K562 (cell line): Measurements from ENCODE around the gene ENDOV. TPM values are rescaled to one million over a fixed set of nuclear protein-coding genes. Genes with fewer than 3 reads are reported as not detected.

Experiments
- ATAC-seq: fragments of 200-7000 bp; cut with Tn5 transposase; 3 replicates; pipeline ENCODE4 v1.9.1; 2020; ENCODE audit warnings: moderate library complexity
- BruUV-seq: library from RNA; stranded (reverse); fragments of 400-500 nt; replicated peaks from 2 replicates; lab custom pipeline; 2021; lab: Mats Ljungman, UMichigan
- CTCF ChIA-PET: fragments of 300-600 bp; formaldehyde crosslinking; extraction: SDS; loops from one replicate; lab custom pipeline; 2021; ENCODE audit warnings: low intra/inter-chr PET ratio; lab: Yijun Ruan, JAX
- POLR2A ChIA-PET: fragments of 300-600, 350-650 bp; sonication (Branson Sonifier 250); formaldehyde crosslinking; extraction: SDS; loops from one replicate; lab custom pipeline; 2021; ENCODE audit warnings: antibody characterized with exemption, inconsistent platforms; lab: Yijun Ruan, JAX
- DNase-seq, 4 experiments: peaks; one replicate each; pipeline versions ENCODE4 v3.0.0 to v3.0.0-alpha.2; 2011 to 2018; ENCODE audit warnings: low spot score in 3 of 4, mixed read lengths in 3 of 4; ENCODE audit errors: extremely low read depth in 1 of 4
- FAIRE-seq: peaks from 2 replicates; lab custom pipeline; 2011; peaks lifted over from hg19 to GRCh38; lab: Jason Lieb, UNC
- H2AFZ ChIP-seq: 2 replicates; pipeline ENCODE4 v1.6.0; 2011; ENCODE audit warnings: low read depth, low read length, control low read depth, inconsistent platforms
- H3K27ac ChIP-seq: fragments of 200-600 bp; 3 replicates; pipeline ENCODE4 v1.8.0; 2011; ENCODE audit warnings: low read depth, mild to moderate bottlenecking, control low read depth, inconsistent platforms, low read length, moderate library complexity, mixed read lengths; ENCODE audit errors: extremely low read depth
- H3K27me3 ChIP-seq, 2 experiments: fragments of 300-600 bp in 1 of 2; 2 replicates in 1 of 2; 3 replicates in 1 of 2; pipeline versions ENCODE4 v1.6.0 to v1.8.0; 2011; ENCODE audit warnings: inconsistent platforms in 2 of 2, low read length in 2 of 2, mild to moderate bottlenecking in 1 of 2, mixed read lengths in 1 of 2, moderate library complexity in 1 of 2; ENCODE audit not compliant: control insufficient read depth in 2 of 2, insufficient read depth in 2 of 2
- H3K36me3 ChIP-seq: fragments of 300-600 bp; 3 replicates; pipeline ENCODE4 v1.8.0; 2011; ENCODE audit warnings: mild to moderate bottlenecking, low read length, inconsistent platforms; ENCODE audit not compliant: control insufficient read depth, insufficient read depth
- H3K4me1 ChIP-seq, 2 experiments: fragments of 200-600 bp in 1 of 2; replicated peaks in 1 of 2; 2 replicates in 1 of 2; 3 replicates in 1 of 2; pipeline versions ENCODE4 v1.5.1 to v1.8.0; 2011; ENCODE audit warnings: inconsistent platforms in 2 of 2, low read length in 2 of 2, mild to moderate bottlenecking in 1 of 2, mixed read lengths in 1 of 2, moderate library complexity in 1 of 2; ENCODE audit not compliant: control insufficient read depth in 2 of 2, insufficient read depth in 2 of 2
- H3K4me2 ChIP-seq: 2 replicates; pipeline ENCODE4 v1.6.1; 2011; ENCODE audit warnings: low read length, control low read depth, inconsistent platforms, mixed read lengths; ENCODE audit not compliant: insufficient read depth
- H3K4me3 ChIP-seq: fragments of 200-600 bp; sonication (generic), shearing (Covaris generic); 2 replicates; pipeline ENCODE4 v1.5.1; 2016; ENCODE audit warnings: control low read depth, inconsistent platforms
- H3K79me2 ChIP-seq: fragments of 200-600 bp; 3 replicates; pipeline ENCODE4 v1.8.0; 2011; ENCODE audit warnings: low read length, inconsistent platforms; ENCODE audit not compliant: control insufficient read depth, insufficient read depth
- H3K9ac ChIP-seq, 2 experiments: 2 replicates each; pipeline versions ENCODE4 v1.6.0 to v1.6.1; 2011; ENCODE audit warnings: low read depth in 2 of 2, low read length in 2 of 2, control low read depth in 1 of 2, inconsistent platforms in 1 of 2, mild to moderate bottlenecking in 1 of 2, mixed read lengths in 1 of 2; ENCODE audit not compliant: insufficient read depth in 1 of 2
- H3K9me1 ChIP-seq: one replicate; pipeline ENCODE4 v1.6.0; 2011; ENCODE audit warnings: inconsistent platforms, mild to moderate bottlenecking, low read length, moderate library complexity; ENCODE audit not compliant: control insufficient read depth, insufficient read depth
- H3K9me3 ChIP-seq: replicated peaks from 2 replicates; pipeline ENCODE4 v1.5.1; 2011; ENCODE audit warnings: low read depth, low read length, inconsistent platforms; ENCODE audit not compliant: control insufficient read depth, insufficient read depth
- H4K20me1 ChIP-seq: replicated peaks from 2 replicates; pipeline ENCODE4 v1.6.1; 2011; ENCODE audit warnings: low read length, inconsistent platforms, mixed read lengths; ENCODE audit not compliant: control insufficient read depth, insufficient read depth
- EHMT2 ChIP-seq: fragments of 450-650 bp; IDR thresholded peaks from 2 replicates; pipeline ENCODE4 v1.6.1; 2018; ENCODE audit warnings: antibody characterized with exemption
- KDM2B ChIP-seq: fragments of 250-450 bp; sonication (Bioruptor Pico); IDR thresholded peaks from 2 replicates; pipeline ENCODE4 v1.8.0; 2021; ENCODE audit warnings: mild to moderate bottlenecking, moderate library complexity
- MIER1 ChIP-seq: fragments of 450-650 bp; IDR thresholded peaks from 2 replicates; pipeline ENCODE4 v1.6.1; 2016; ENCODE audit warnings: antibody characterized with exemption, mild to moderate bottlenecking, low read depth
- MYC ChIP-seq, 2 experiments: fragments of 250-450 bp in 1 of 2; sonication (Bioruptor Pico) in 1 of 2; IDR thresholded peaks; 2 replicates each; pipeline versions ENCODE4 v1.5.1 to v1.6.1; 2012 to 2021; ENCODE audit warnings: low read depth in 2 of 2, borderline replicate concordance in 1 of 2, improper control_type of control experiment in 1 of 2, low read length in 1 of 2, mild to moderate bottlenecking in 1 of 2, moderate library complexity in 1 of 2
- REST ChIP-seq, 2 experiments: fragments of 450-650 bp; formaldehyde crosslinking in 1 of 2; IDR thresholded peaks; 2 replicates each; pipeline versions ENCODE4 v1.4.0 to v1.6.1; 2014 to 2020; ENCODE audit warnings: mild to moderate bottlenecking in 2 of 2, borderline replicate concordance in 1 of 2, low read depth in 1 of 2
- ZBTB7A ChIP-seq: IDR thresholded peaks from 2 replicates; pipeline ENCODE4 v1.6.1; 2011; ENCODE audit warnings: low read depth, mild to moderate bottlenecking, low read length, moderate library complexity, borderline replicate concordance; ENCODE audit not compliant: control insufficient read depth
- ZNF165 ChIP-seq: fragments of 250-450 bp; sonication (Bioruptor Pico); IDR thresholded peaks from 2 replicates; pipeline ENCODE4 v1.4.0; 2020; ENCODE audit warnings: borderline replicate concordance
- WGBS: fragments of 100-300 bp; shearing (Covaris generic); methylation state at CpG from one replicate; pipeline ENCODE4 v1.1.6; 2016; ENCODE audit warnings: low coverage, mixed read lengths; ENCODE audit not compliant: insufficient coverage; ENCODE audit errors: missing lambda C conversion rate; 5-methylcytosine and 5-hydroxymethylcytosine counted together
- in situ Hi-C: fragments of 300-500 bp; cut with MboI; formaldehyde crosslinking; loops from 4 replicates; pipeline ENCODE4 v1.15.0; 2018; ENCODE audit warnings: inconsistent platforms, mixed read lengths
- intact Hi-C: fragments of 100-400 bp; cut with micrococcal nuclease; formaldehyde crosslinking; loops from 2 replicates; pipeline ENCODE4 v1.14.2; 2022
- polyA plus RNA-seq, 8 experiments: library from polyadenylated mRNA; depleted of rRNA in 4 of 8; stranded (reverse) in 5 of 8; unstranded in 3 of 8; fragments of >200 nt; fragmentation: Nextera tagmentation in 2 of 8; fragmentation: Illumina TruSeq in 1 of 8; extraction: Ambion mirVana in 2 of 8; extraction: Trizol in 1 of 8; gene quantifications; 2 replicates each; pipeline versions ENCODE4 v1.2.1 to v1.2.3, GENCODE V29; 2011 to 2014; ENCODE audit warnings: inconsistent platforms in 1 of 8, missing spikeins in 1 of 8
- total RNA-seq, 7 experiments: library from RNA; depleted of rRNA in 6 of 7; stranded (reverse); fragments of >200 nt in 6 of 7; fragmentation: Illumina TruSeq in 2 of 7; extraction: Trizol in 2 of 7; gene quantifications; 2 replicates each; pipeline versions ENCODE4 v1.2.1 to v1.2.3, GENCODE V29; 2011 to 2021; ENCODE audit warnings: low replicate concordance in 1 of 7

ENDOV gene
- total and polyA plus RNA-seq, 9 of the 15 experiments (the other 6 are each of a cell fraction or from before 2014, with no cell fraction given): 1.2 to 8.2 (median 3.7) TPM

- H3K9me1 ChIP-seq: no peaks in the 10 kb centered on the region
- intact Hi-C loops: no loop called here
- H3K4me2 ChIP-seq: no peak overlapping the region
- no TSS peak for BruUV-seq
- peak in 2 of 4 experiments; percentile 72 to 76 for DNase-seq
- no peaks in the 10 kb centered on the region for H3K79me2 ChIP-seq
- H3K9ac ChIP-seq: no peak overlapping the region
- no peaks in the 10 kb centered on the region for H3K9me3 ChIP-seq
- H3K4me3 ChIP-seq: no peak overlapping the region
- peak; percentile 25; the same call in 1 of the 3 replicates for ATAC-seq
- no peak overlapping the region for H3K27ac ChIP-seq
- CTCF ChIA-PET: no interaction called here
- H3K4me1 ChIP-seq: peaks cover 0 to 7% of the 10 kb centered on the region in 2 experiments; a peak in 1 of 5 replicates
- H4K20me1 ChIP-seq: peaks cover 43% of the 10 kb centered on the region
- POLR2A ChIA-PET: interaction anchor here (1.3 kb wide), 1 partner anchor 13 kb away, joined by 10 read pairs; no protein-coding TSS in a partner anchor
- WGBS: 2% methylated on average over 15 of the region's 16 CpGs
- FAIRE-seq: no peak
- no peaks in the 10 kb centered on the region for H3K36me3 ChIP-seq
- in situ Hi-C loops: no loop called here
- H2AFZ ChIP-seq: no peak overlapping the region
- H3K27me3 ChIP-seq: peaks cover 77 to 90% of the 10 kb centered on the region in 2 experiments; a peak in 4 of 5 replicates
- TF ChIP-seq REST (IDR thresholded peaks at IDR 0.05; ENCODE audit: borderline replicate concordance): peak; percentile 91
- peak; percentile 68; the same call in 1 of the 2 replicates for TF ChIP-seq REST (CRISPR knock-in tag; IDR thresholded peaks at IDR 0.05; ENCODE audit: low read depth)
- no peak for TF ChIP-seq KDM2B
- peak; percentile 49; the same call in 1 of the 2 replicates for TF ChIP-seq ZBTB7A
- TF ChIP-seq MIER1: peak; percentile 81; the same call in 1 of the 2 replicates
- no peak for TF ChIP-seq MYC (IDR thresholded peaks at IDR 0.05; ENCODE audit: low read depth, low read length)
- no peak for TF ChIP-seq MYC (CRISPR knock-in tag; IDR thresholded peaks at IDR 0.05; ENCODE audit: borderline replicate concordance, low read depth)
- no peak for TF ChIP-seq ZNF165 (CRISPR knock-in tag)
- peak; percentile 88 for TF ChIP-seq EHMT2
Measured at GRCh38 chr17:80468242-80468641, 53.3 kb downstream of the ENDOV start.
